GM12874 (cell line): ENCODE results near the gene SMPD4.

Experiments used
- TF ChIP-seq, protein P1 (sequence below): IDR thresholded peaks from 2 replicates; pipeline ENCODE4 v1.5.1; 2011; ENCODE audit warnings: low read depth, mild to moderate bottlenecking, control low read depth, low read length, moderate library complexity; ENCODE audit not compliant: insufficient read depth

The SMPD4 gene, protein sequence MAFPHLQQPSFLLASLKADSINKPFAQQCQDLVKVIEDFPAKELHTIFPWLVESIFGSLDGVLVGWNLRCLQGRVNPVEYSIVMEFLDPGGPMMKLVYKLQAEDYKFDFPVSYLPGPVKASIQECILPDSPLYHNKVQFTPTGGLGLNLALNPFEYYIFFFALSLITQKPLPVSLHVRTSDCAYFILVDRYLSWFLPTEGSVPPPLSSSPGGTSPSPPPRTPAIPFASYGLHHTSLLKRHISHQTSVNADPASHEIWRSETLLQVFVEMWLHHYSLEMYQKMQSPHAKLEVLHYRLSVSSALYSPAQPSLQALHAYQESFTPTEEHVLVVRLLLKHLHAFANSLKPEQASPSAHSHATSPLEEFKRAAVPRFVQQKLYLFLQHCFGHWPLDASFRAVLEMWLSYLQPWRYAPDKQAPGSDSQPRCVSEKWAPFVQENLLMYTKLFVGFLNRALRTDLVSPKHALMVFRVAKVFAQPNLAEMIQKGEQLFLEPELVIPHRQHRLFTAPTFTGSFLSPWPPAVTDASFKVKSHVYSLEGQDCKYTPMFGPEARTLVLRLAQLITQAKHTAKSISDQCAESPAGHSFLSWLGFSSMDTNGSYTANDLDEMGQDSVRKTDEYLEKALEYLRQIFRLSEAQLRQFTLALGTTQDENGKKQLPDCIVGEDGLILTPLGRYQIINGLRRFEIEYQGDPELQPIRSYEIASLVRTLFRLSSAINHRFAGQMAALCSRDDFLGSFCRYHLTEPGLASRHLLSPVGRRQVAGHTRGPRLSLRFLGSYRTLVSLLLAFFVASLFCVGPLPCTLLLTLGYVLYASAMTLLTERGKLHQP

DNA sequence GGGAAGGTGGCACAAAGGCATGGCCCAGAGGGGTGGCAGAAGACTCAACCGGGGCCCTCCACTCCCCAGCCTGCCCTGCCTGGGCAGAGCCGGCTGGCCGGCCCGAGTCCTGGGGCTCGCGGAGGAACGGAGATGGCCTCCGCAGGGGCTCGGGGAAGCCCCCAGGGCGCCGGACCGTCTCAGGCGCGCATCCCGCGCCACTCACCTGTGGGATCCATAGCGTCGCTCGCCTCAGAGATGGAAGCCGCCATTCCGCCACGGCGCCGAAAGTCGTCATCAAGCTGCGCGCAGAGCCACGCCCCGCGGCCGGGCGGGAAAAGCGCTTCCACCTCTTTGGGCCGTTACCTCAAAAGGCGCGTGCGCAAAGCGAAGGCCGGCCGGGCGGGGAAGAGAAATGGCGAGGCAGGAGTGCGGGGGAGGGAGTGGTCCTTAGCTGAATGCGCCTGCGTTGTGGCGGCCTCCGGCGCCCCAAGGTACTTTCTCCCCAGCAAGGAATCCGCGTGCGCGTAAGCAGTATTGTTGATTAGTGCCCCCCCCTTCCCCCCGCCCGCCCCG is at the start of gene SMPD4:
SMPD4 (minus strand) TSS at position 278 of the 555 bp plus-strand sequence. CDS start 5,010 bp downstream, outside the sequence.
- TF ChIP-seq, protein P1, sequence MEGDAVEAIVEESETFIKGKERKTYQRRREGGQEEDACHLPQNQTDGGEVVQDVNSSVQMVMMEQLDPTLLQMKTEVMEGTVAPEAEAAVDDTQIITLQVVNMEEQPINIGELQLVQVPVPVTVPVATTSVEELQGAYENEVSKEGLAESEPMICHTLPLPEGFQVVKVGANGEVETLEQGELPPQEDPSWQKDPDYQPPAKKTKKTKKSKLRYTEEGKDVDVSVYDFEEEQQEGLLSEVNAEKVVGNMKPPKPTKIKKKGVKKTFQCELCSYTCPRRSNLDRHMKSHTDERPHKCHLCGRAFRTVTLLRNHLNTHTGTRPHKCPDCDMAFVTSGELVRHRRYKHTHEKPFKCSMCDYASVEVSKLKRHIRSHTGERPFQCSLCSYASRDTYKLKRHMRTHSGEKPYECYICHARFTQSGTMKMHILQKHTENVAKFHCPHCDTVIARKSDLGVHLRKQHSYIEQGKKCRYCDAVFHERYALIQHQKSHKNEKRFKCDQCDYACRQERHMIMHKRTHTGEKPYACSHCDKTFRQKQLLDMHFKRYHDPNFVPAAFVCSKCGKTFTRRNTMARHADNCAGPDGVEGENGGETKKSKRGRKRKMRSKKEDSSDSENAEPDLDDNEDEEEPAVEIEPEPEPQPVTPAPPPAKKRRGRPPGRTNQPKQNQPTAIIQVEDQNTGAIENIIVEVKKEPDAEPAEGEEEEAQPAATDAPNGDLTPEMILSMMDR, result no peak

DNA sequence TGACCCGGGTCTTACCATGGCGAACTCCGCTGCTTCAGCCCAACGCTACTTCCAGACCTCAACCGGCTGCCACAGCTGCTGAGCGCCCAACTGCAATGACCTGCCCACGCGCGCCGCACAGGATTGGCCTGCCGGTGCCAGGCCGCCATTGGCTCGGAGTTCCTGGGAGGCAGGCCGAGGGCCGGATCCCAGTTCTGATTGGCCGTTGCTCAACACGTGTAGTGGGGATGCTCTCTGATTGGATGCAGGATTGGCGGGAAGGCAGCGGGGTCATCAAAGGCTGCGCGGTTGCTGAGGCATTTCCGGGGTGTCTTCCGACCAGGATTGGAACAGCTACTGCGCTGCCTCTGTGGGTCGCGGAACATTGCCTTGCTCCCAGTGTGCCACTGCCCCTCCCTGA is 16.9 kb upstream of the SMPD4 start, which contains the start of gene TUBA3E:
TUBA3E (minus strand) TSS at position 97 of the 400 bp plus-strand sequence; CDS start at position 18, 79 bp downstream.
- TF ChIP-seq, protein P1, result no peak

DNA sequence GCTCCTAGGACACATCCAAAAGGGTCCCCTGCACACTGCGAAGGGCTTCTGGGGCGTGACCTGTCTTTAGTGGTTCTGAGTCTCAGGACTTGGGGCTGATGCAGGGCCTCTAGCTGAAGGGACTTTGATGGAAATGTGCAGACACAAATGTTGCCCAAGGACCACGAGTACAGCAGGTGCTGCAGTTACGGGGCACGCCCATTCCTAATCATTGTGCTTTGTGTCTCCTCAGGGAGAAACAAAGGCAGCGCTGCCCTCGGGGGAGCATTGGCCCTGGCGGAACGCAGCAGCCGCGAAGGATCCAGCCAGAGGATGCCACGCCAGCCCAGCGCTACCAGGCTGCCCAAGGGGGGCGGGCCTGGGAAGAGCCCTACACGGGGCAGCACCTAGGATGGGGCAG is 8.8 kb upstream of the SMPD4 start:
- TF ChIP-seq, protein P1, result no peak

DNA sequence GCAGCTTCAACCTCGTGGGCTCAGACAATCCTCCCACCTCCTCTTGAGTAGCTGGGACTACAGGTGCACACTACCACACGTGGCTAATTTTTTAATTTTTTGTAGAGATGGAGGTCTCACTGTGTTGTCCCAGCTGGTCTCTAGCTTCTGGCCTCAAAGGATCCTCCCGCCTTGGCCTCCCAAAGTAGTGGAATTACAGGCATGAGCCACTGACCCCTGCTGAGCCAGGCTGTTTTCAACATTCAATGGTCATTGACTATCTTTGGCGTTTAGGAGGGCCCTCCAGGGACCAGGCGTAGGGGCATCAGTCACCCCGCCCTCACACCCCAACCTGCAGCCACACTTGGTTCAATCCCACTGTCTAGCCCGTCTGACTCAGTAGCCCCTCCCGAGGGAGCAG is 5.9 kb upstream of the SMPD4 start:
- TF ChIP-seq, protein P1, result no peak

DNA sequence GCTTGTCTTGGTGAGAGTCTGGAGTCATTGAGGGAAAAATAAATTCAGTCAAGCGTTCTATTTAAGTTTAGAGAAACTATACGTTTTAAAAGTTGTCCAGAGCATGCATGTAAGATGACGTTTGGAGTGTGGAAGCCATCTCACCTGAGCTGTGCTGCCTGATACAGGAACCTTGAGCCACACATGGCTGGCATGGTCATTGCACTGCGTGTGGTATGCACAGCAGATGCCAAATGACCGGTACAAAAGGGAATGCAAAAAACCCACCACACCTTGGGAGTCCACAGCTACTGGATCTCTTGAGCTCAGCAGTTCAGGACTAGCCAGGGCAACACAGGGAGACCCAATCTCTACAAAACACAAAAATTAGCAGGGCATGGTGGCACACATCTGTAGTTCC is 5.0 kb upstream of the SMPD4 start:
- TF ChIP-seq, protein P1, result no peak

DNA sequence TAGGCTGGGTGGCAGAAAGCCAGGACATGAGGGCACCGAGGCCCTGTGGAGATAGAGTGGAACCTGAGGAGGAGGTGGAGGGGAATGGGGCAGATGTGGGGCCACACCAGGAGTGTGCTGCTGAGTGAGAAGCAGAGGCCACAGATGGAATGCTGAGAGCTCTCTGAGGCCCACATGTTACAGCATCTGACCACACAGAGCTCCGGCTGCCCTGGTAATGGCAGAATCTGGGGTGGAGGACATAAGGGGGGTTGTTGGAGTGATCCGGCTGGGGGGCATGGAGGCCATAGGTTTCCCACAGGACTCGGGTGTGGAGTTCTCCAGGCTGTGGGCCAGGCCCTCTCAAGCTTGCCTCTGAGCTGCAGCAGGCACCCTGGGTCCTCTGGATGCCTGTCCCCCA is 4.5 kb upstream of the SMPD4 start:
- TF ChIP-seq, protein P1, result no peak

DNA sequence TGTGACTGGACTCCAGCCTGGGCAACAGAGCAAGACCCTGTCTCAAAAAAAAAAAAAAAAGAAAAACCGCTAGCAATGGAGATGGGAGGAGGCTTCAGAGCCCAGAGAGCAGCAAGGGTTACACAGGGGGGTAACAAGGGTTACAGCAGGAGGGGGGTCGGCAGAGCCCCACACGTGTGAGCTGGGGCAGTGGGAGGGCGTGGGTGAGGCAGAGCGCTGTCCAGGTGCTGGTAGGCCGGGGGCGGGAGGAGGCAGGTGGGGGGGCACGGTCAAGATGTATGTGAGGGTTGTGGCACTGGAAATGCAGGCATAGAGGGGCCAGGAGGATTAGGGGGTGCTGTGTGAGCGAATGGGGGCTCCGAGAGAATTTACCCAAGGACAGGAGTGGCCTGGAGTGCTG is 4.0 kb upstream of the SMPD4 start:
- TF ChIP-seq, protein P1, result no peak
